ENCODE measurements around the gene AGXT.
"Not testable (repeated sequence)": the region's sequence is repeated elsewhere in the genome, so short reads cannot be mapped to it uniquely, and the experiment has no call there.

The AGXT gene

GRCh38 chr2:240839152-240840143 is 29.2 kb upstream of the AGXT start:
- Histone ChIP-seq H3K4me1 (ENCODE audit: insufficient read depth, poor library complexity, severe bottlenecking) (no peaks in the 10 kb centered on the region), H3K4me3 (ENCODE audit: severe bottlenecking) (no peak overlapping the region), H3K27ac (ENCODE audit: poor library complexity, severe bottlenecking) (no peak overlapping the region), H3K27me3 (ENCODE audit: insufficient read depth, poor library complexity, severe bottlenecking) (peaks cover 5% of the 10 kb centered on the region), H3K36me3 (ENCODE audit: low read depth) (no peaks in the 10 kb centered on the region), H3K9me3 (ENCODE audit: severe bottlenecking) (no peaks in the 10 kb centered on the region)
- no peak for DNase-seq (ENCODE audit: low spot score)
- TF ChIP-seq CTCF (IDR thresholded peaks at IDR 0.05; ENCODE audit: poor library complexity, severe bottlenecking) = no peak
- no peak for ATAC-seq (ENCODE audit: low read depth)

DNA sequence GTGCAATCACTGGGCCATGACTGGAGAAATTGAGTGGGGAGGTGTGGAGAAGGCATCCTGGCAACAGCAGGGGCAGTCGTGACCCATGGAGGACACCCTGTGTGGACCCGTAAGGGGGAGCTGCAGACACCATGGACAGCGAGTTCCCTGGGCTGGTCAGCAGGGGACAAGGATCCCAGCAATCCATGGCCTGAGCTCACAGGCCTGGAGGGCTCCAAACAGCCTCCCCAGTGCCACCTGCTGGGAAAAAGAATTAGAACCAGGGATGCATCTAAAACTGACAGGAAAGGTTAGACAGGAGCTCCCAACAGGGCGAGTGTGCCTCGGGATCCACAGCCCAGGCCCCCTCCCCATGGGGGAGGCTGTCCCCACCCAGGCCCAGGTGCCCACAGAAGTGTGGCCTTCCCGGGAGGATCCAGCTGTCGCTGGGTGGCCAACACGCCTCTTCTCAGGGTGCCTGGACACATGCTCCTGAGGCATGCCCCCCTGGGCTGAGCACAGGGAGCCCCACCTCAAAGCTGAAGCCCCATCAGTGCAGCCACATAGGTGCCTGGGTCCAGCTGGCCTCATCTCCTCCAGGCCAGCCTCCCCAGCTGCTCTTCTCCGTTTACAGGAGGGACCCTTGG is 28.1 kb upstream of the AGXT start:
- peak; percentile 87 for ATAC-seq (ENCODE audit: low read depth)
- H3K9me3 ChIP-seq (ENCODE audit: severe bottlenecking) = no peaks in the 10 kb centered on the region
- peak; percentile 73 for TF ChIP-seq CTCF (IDR thresholded peaks at IDR 0.05; ENCODE audit: poor library complexity, severe bottlenecking)
- no peak overlapping the region for H3K4me3 ChIP-seq (ENCODE audit: severe bottlenecking)
- peak; percentile 56 for DNase-seq (ENCODE audit: low spot score)
- no peaks in the 10 kb centered on the region for H3K4me1 ChIP-seq (ENCODE audit: insufficient read depth, poor library complexity, severe bottlenecking)
- no peaks in the 10 kb centered on the region for H3K36me3 ChIP-seq (ENCODE audit: low read depth)
- H3K27me3 ChIP-seq (ENCODE audit: insufficient read depth, poor library complexity, severe bottlenecking) = peaks cover 5% of the 10 kb centered on the region
- H3K27ac ChIP-seq (ENCODE audit: poor library complexity, severe bottlenecking) = no peak overlapping the region

- not testable (repeated sequence) for DNase-seq (ENCODE audit: low spot score); H3K9me3 ChIP-seq (ENCODE audit: severe bottlenecking); H3K36me3 ChIP-seq (ENCODE audit: low read depth); H3K27me3 ChIP-seq (ENCODE audit: insufficient read depth, poor library complexity, severe bottlenecking); H3K4me1 ChIP-seq (ENCODE audit: insufficient read depth, poor library complexity, severe bottlenecking); ATAC-seq (ENCODE audit: low read depth); H3K27ac ChIP-seq (ENCODE audit: poor library complexity, severe bottlenecking); H3K4me3 ChIP-seq (ENCODE audit: severe bottlenecking)
These were observed 22.3 kb upstream of the AGXT start for GRCh38 chr2:240846309-240846708.

DNA sequence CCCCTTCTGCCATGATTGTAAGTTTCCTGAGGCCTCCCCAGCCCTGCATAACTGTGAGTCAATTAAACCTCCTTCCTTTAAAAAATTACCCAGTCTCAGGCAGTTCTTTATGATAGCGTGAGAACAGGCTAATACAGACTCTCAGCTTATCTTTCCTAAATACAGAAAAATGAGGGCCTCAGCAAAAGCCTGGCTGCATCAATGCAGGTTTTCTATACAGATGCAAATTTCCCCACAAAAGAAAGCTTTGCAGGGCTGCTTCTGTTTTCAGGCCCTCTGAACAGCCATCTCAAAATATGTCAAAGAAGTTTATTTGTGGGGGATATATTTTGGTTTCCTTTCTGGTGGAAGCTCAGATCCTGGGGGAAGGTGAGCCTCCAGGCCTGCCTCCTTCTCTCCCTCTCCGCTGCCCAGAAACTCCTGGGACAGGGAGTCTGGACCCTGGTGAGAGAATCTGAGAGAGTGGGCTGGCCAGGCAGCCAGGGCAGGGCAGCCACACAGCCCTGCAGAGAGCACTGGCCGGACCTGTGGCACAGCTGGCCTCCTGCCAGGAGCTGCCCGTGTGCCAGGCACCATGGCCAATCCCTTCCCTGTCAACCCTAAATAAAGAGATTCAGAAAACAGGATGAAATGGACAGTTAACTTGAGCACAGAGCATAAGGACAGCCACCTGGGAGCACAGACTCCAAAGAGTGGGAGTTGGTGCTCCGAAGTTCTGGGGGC is 21.6 kb upstream of the AGXT start:
- ATAC-seq (ENCODE audit: low read depth) = no peak
- no peak overlapping the region for H3K4me3 ChIP-seq (ENCODE audit: severe bottlenecking)
- no peaks in the 10 kb centered on the region for H3K4me1 ChIP-seq (ENCODE audit: insufficient read depth, poor library complexity, severe bottlenecking)
- no peaks in the 10 kb centered on the region for H3K36me3 ChIP-seq (ENCODE audit: low read depth)
- no peak for DNase-seq (ENCODE audit: low spot score)
- no peaks in the 10 kb centered on the region for H3K9me3 ChIP-seq (ENCODE audit: severe bottlenecking)
- H3K27me3 ChIP-seq (ENCODE audit: insufficient read depth, poor library complexity, severe bottlenecking) = peaks cover 3% of the 10 kb centered on the region
- no peak overlapping the region for H3K27ac ChIP-seq (ENCODE audit: poor library complexity, severe bottlenecking)
- no peak for TF ChIP-seq CTCF (IDR thresholded peaks at IDR 0.05; ENCODE audit: poor library complexity, severe bottlenecking)

- no peak for TF ChIP-seq CTCF (IDR thresholded peaks at IDR 0.05; ENCODE audit: poor library complexity, severe bottlenecking)
- no peak overlapping the region for H3K27ac ChIP-seq (ENCODE audit: poor library complexity, severe bottlenecking)
- no peaks in the 10 kb centered on the region for H3K36me3 ChIP-seq (ENCODE audit: low read depth)
- H3K4me3 ChIP-seq (ENCODE audit: severe bottlenecking) = no peak overlapping the region
- H3K9me3 ChIP-seq (ENCODE audit: severe bottlenecking) = no peaks in the 10 kb centered on the region
- DNase-seq (ENCODE audit: low spot score) = no peak
- no peak for ATAC-seq (ENCODE audit: low read depth)
- peaks cover 3% of the 10 kb centered on the region for H3K27me3 ChIP-seq (ENCODE audit: insufficient read depth, poor library complexity, severe bottlenecking)
- no peaks in the 10 kb centered on the region for H3K4me1 ChIP-seq (ENCODE audit: insufficient read depth, poor library complexity, severe bottlenecking)
These were observed 20.8 kb upstream of the AGXT start for GRCh38 chr2:240847817-240848216.

Measured in RWPE2 (cell line).